Measurements from ENCODE around the gene TSR3.

Gene TSR3

DNA sequence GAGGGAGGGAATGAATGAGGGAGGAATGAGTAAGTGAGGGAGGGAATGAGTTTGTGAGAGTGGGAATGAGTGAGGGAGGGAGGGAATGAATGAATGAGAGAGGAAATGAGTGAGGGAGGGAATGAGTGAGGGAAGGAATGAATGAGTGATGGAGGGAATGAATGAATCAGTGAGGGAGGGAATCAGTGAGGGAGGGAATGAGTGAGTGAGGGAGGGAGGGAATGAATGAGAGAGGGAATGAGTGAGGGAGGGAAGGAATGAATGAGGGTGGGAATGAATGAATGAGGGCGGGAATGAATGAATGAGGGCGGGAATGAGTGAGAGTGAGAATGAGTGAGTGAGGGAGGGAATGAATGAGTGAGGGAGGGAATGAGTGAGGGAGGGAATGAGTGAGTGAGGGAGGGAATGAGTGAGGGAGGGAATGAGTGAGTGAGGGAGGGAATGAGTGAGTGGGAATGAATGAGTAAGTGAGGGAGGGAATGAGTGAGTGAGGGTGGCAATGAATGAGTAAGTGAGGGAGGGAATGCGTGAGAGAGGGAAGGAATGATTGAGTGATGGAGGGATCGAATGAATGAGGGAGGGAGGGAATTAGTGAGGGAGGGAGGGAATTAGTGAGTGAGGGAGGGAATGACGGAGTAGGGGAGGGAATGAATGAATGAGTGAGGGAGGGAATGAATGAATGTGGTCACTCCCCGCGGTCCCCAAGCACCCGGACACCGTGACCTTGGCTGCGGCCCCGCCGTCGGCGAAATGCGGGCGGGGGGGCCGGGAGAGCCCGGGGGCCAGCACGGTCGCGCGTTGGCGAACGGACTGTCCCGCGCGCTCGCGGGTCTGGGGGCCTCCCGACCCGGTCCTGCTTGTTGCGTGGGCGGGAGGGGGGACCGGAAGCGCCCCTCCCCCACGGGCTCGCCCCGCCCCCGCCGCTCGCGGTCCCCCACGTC lies 43.4 kb downstream of the TSR3 start:
- DNase-seq (ENCODE audit: low spot score) = no peak

DNA sequence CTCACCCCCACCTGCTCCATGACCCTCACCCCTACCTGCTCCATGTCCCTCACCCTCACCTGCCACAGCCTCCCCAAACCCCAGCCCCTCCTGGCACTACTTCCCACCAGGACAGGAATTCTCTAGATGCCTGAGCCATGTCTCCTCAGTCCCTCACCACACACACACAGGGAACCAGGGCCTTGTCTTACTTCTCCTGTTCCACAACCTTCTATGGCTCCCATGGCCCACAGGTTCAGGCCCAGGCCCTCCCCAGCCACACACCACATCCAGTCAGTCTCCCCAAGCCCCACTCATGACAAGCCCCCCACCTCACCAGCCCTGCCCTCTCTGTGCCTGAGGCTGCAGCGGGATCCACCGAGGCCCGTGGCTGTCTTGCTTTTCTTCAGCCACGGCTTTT lies 45.3 kb downstream of the TSR3 start:
- no peak for DNase-seq (ENCODE audit: low spot score)

DNA sequence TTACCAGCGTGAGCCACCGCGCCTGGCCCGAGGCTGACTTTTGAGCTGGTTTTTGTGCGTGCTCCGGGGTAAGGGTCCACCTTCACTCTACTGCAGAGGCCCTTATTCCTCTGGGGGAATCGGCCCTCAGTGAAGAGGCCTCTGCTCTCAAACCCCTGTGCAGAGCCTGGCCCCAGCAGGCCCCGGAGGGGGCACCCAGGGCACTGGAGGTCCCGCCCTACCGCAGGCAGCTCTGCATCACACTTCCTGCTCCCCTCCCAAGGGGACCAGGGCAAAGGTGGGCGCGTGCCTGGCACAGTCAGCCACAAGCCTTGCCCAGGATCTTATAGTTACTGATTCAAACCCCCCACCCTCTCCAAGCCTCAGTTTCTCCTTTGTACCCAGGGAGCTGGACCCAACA lies 45.9 kb downstream of the TSR3 start:
- DNase-seq (ENCODE audit: low spot score) = no peak

DNA sequence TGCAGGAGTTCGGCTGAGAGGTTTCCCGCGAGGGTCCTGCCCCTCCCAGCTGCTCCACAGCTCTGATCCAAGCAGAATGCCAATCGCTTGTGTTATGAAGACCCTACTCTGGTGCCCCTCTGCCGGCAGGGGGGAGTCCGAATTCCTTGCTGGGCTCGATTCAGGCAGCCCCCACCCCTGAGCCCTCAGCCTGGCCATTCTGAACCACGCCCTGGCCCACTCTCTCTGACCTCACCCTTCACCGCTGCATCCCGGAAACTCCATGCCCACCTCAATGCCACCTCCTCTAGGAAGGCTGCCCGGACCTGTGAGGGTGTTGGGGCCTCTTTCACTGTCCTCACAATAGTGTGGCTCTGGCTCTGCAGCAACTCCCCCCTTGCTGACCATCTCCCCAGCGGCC lies 50.1 kb downstream of the TSR3 start:
- no peak for DNase-seq (ENCODE audit: low spot score)

DNA sequence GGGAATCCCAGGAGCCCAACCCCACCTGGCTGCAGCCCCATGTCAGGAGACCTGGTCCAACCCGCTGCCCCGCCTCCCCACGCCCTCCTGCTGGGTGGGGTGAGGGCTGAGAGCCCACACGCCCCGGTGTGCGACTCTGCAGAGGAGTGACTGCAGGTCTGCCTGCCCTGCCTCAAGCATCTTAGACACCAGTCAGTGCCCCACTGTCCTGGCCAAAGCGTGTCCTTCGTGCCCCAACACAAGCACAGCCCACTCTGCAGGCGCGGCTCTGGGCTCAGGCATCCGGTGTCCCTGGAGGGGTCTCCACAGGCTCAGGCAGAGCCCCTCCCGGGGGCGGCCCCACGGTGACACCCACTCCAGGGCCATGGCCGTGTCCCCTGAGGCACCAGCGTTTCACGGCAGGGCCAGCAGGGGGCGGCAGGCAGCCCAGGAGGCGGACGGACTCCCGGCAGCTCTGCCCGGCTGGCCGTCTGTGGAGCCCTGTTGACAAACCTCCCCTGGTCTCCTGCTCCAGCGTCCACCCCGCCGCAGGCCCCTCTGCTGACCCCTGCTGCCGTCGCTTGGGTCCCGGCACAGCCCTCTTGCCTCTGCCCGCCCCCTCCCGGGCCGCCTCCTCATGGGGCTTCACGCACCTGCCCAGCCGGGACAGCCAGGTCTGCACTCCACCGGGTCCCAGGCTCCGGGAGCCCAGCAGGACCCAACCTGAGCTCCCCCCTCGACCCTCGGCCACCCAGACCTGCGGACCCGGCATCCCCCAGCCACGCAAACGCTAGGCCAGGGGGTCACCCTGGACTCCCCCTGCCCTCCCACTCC lies 50.8 kb downstream of the TSR3 start:
- peak; percentile 77 for DNase-seq (ENCODE audit: low spot score)

DNA sequence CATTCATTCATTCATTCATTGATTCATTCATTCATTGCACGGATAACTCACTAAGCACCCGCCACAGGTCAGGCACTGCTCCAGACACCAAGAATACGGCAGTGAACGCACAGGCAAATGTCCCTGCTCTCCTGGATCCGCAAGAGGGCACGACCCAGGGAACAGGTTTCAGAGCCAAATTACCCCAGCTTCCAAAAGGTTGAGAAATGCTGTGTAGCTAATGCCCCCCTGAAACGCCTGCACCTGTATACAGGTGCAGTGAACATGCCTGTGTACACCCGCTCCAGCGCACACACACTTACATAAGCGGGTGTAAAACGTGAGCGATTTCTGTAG lies 51.8 kb downstream of the TSR3 start:
- no peak for DNase-seq (ENCODE audit: low spot score)
